ENCODE data around the gene SGMS1. TPM values are rescaled to one million over a fixed set of nuclear protein-coding genes. Genes with fewer than 3 reads are reported as not detected.

SGMS1 gene
- total and polyA plus RNA-seq, 2 donors (not counting 1 experiment from before 2014, with no cell fraction given) = 10.0 to 43.5 TPM

DNA sequence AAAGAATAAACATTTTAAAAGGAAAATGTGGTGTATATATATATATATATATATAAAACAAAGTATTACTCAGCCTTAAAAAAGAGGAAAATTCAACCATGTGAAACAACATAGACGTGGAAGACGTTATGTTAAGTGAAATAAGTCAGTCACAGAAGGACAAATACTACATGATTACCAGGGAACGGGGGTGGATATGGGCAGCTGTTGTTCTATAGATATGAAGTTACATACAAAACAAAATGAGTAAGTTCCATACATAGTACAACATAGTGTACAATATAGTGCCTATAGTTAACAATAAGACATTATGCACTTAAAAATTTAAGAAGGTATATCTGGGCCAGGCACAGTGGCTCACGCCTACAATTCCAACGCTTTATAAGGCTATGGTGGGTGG is 48.8 kb downstream of the SGMS1 start:
- no peak overlapping the region for H3K27ac Mint-ChIP-seq
- H3K9me3 Mint-ChIP-seq (ENCODE audit: insufficient read depth) = no peaks in the 10 kb centered on the region
- H3K4me2 ChIP-seq (replicated peaks; ENCODE audit: low read depth, low read length, poor library complexity, severe bottlenecking) = no peak overlapping the region
- no peak overlapping the region for H3K4me3 Mint-ChIP-seq
- H2AFZ ChIP-seq (ENCODE audit: insufficient read depth, low read depth, low read length, poor library complexity, severe bottlenecking) = no peak overlapping the region
- no peak overlapping the region for H3K4me3 ChIP-seq (ENCODE audit: control extremely low read depth in 1 of 5, extremely low read depth in 1 of 5, insufficient read depth in 1 of 5, low read depth in 2 of 5, low read length in 4 of 5)
- no peak overlapping the region for H3K27ac ChIP-seq (ENCODE audit: low read length in 2 of 2)
- H4K20me1 ChIP-seq (ENCODE audit: control insufficient read depth, insufficient read depth, low read length, poor library complexity, severe bottlenecking) = peaks cover 73% of the 10 kb centered on the region
- no peaks in the 10 kb centered on the region for H3K27me3 Mint-ChIP-seq
- H3K9ac ChIP-seq (ENCODE audit: low read length) = no peak overlapping the region
- no CpG with 5 or more reads among the region's 5 CpGs for WGBS (ENCODE audit: insufficient coverage)
- ATAC-seq (ENCODE audit: low read depth) = no peak
- DNase-seq = no peak
- intact Hi-C loops (cut with micrococcal nuclease) = loop anchor here (5.0 kb wide), 1 partner anchor 42 kb away; no protein-coding TSS in a partner anchor
- peaks cover 78% of the 10 kb centered on the region for H3K79me2 ChIP-seq (ENCODE audit: control insufficient read depth, insufficient read depth, low read length)
- no peak for TF ChIP-seq EZH2 (IDR thresholded peaks at IDR 0.05; ENCODE audit: borderline replicate concordance, insufficient read depth, low read depth, low read length, poor library complexity, severe bottlenecking)
- TF ChIP-seq, protein P1, sequence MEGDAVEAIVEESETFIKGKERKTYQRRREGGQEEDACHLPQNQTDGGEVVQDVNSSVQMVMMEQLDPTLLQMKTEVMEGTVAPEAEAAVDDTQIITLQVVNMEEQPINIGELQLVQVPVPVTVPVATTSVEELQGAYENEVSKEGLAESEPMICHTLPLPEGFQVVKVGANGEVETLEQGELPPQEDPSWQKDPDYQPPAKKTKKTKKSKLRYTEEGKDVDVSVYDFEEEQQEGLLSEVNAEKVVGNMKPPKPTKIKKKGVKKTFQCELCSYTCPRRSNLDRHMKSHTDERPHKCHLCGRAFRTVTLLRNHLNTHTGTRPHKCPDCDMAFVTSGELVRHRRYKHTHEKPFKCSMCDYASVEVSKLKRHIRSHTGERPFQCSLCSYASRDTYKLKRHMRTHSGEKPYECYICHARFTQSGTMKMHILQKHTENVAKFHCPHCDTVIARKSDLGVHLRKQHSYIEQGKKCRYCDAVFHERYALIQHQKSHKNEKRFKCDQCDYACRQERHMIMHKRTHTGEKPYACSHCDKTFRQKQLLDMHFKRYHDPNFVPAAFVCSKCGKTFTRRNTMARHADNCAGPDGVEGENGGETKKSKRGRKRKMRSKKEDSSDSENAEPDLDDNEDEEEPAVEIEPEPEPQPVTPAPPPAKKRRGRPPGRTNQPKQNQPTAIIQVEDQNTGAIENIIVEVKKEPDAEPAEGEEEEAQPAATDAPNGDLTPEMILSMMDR (IDR thresholded peaks at IDR 0.05) = no peak
- no peaks in the 10 kb centered on the region for H3K27me3 ChIP-seq (replicated peaks in 1 of 4; ENCODE audit: control extremely low read depth in 1 of 4, control insufficient read depth in 3 of 4, insufficient read depth in 4 of 4, low read length in 3 of 4)
- H3K36me3 ChIP-seq (replicated peaks in 1 of 2; ENCODE audit: control extremely low read depth in 1 of 2, control insufficient read depth in 1 of 2, extremely low read depth in 1 of 2, insufficient read depth in 2 of 2, low read length in 1 of 2) = no peaks in the 10 kb centered on the region
- ChIA-PET CTCF (no interaction called here), POLR2A (no interaction called here)
- H3K4me1 Mint-ChIP-seq = peaks cover 66% of the 10 kb centered on the region
- no peaks in the 10 kb centered on the region for H3K9me3 ChIP-seq (ENCODE audit: control extremely low read depth in 1 of 3, control insufficient read depth in 2 of 3, insufficient read depth in 1 of 3, low read length in 2 of 3)
- peaks cover 17 to 22% of the 10 kb centered on the region in 2 donors for H3K4me1 ChIP-seq (ENCODE audit: control insufficient read depth in 2 of 2, insufficient read depth in 2 of 2, low read length in 2 of 2)

DNA sequence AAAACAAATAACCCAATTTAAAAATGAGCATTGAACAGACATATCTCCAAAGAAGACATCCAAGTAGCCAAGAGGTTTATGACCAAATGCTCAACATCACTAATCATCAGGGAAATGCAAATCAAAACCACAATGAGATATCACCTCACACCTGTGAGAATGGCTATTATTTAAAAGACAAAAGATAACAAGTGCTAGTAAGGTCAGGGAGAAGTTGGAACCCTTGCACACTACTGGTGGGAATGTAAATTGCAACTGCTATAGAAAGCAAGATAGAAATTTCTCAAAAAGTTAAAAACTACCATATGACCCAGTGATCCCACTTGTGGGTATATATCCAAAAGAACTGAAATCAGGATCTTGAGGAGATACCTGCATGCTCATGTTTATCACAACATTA is 49.5 kb downstream of the SGMS1 start:
- no peak overlapping the region for H3K27ac Mint-ChIP-seq

More for the DNA sequence above, 49.5 kb downstream of the SGMS1 start:
- Histone ChIP-seq H2AFZ (ENCODE audit: insufficient read depth, low read depth, low read length, poor library complexity, severe bottlenecking) (no peak overlapping the region), H3K27ac (ENCODE audit: low read length in 2 of 2) (no peak overlapping the region), H4K20me1 (ENCODE audit: control insufficient read depth, insufficient read depth, low read length, poor library complexity, severe bottlenecking) (peaks cover 73% of the 10 kb centered on the region), H3K27me3 (replicated peaks in 1 of 4; ENCODE audit: control extremely low read depth in 1 of 4, control insufficient read depth in 3 of 4, insufficient read depth in 4 of 4, low read length in 3 of 4) (no peaks in the 10 kb centered on the region), H3K9me3 (ENCODE audit: control extremely low read depth in 1 of 3, control insufficient read depth in 2 of 3, insufficient read depth in 1 of 3, low read length in 2 of 3) (no peaks in the 10 kb centered on the region), H3K36me3 (replicated peaks in 1 of 2; ENCODE audit: control extremely low read depth in 1 of 2, control insufficient read depth in 1 of 2, extremely low read depth in 1 of 2, insufficient read depth in 2 of 2, low read length in 1 of 2) (no peaks in the 10 kb centered on the region), H3K9ac (ENCODE audit: low read length) (no peak overlapping the region), H3K4me2 (replicated peaks; ENCODE audit: low read depth, low read length, poor library complexity, severe bottlenecking) (no peak overlapping the region), H3K4me3 (ENCODE audit: control extremely low read depth in 1 of 5, extremely low read depth in 1 of 5, insufficient read depth in 1 of 5, low read depth in 2 of 5, low read length in 4 of 5) (no peak overlapping the region), H3K4me1 (ENCODE audit: control insufficient read depth in 2 of 2, insufficient read depth in 2 of 2, low read length in 2 of 2) (peaks cover 17 to 19% of the 10 kb centered on the region in 2 donors), H3K79me2 (ENCODE audit: control insufficient read depth, insufficient read depth, low read length) (peaks cover 82% of the 10 kb centered on the region)
- no peaks in the 10 kb centered on the region for H3K27me3 Mint-ChIP-seq
- TF ChIP-seq, protein P1 (IDR thresholded peaks at IDR 0.05) = no peak
- no peak for TF ChIP-seq EZH2 (IDR thresholded peaks at IDR 0.05; ENCODE audit: borderline replicate concordance, insufficient read depth, low read depth, low read length, poor library complexity, severe bottlenecking)
- H3K9me3 Mint-ChIP-seq (ENCODE audit: insufficient read depth) = no peaks in the 10 kb centered on the region
- H3K4me3 Mint-ChIP-seq = no peak overlapping the region
- ATAC-seq (ENCODE audit: low read depth) = no peak
- intact Hi-C loops (cut with micrococcal nuclease) = no loop called here
- H3K4me1 Mint-ChIP-seq = peaks cover 59% of the 10 kb centered on the region
- CTCF ChIA-PET = interaction anchor here (1.1 kb wide), 1 partner anchor 13 kb away, joined by 3 read pairs; no protein-coding TSS in a partner anchor
- no peak for DNase-seq
- POLR2A ChIA-PET = no interaction called here
